IMR-90 (cell line): ENCODE measurements around the gene SURF1. TPM values are rescaled to one million over a fixed set of nuclear protein-coding genes. Genes with fewer than 3 reads are reported as not detected.

Source experiments
- ATAC-seq: fragments of 200-7000 bp; cut with Tn5 transposase; 2 replicates; pipeline ENCODE4 v1.9.1; 2020; ENCODE audit warnings: low read depth, mild to moderate bottlenecking, moderate library complexity
- BruUV-seq: library from RNA; stranded (reverse); fragments of 400-500 nt; replicated peaks from 2 replicates; lab custom pipeline; 2021; lab: Mats Ljungman, UMichigan
- CTCF ChIA-PET: fragments of 300-600 bp; formaldehyde crosslinking; extraction: SDS; loops from one replicate; lab custom pipeline; 2021; ENCODE audit warnings: antibody characterized with exemption; lab: Yijun Ruan, JAX
- POLR2A ChIA-PET: fragments of 300-600 bp; sonication (Branson Sonifier 250); formaldehyde crosslinking; loops from one replicate; lab custom pipeline; 2022; ENCODE audit warnings: antibody characterized with exemption; ENCODE audit not compliant: unreplicated experiment; lab: Charles Lee
- DNase-seq: peaks from one replicate; pipeline ENCODE4 v3.0.0; 2013
- H2AFZ ChIP-seq: replicated peaks from 2 replicates; pipeline ENCODE3; 2013; ENCODE audit warnings: low read length, mild to moderate bottlenecking; ENCODE audit not compliant: poor library complexity
- H2AK5ac ChIP-seq: 2 replicates; pipeline ENCODE4 v1.6.1; 2013; ENCODE audit warnings: low read depth, low read length, inconsistent platforms
- H2AK9ac ChIP-seq: replicated peaks from 2 replicates; pipeline ENCODE3; 2013; ENCODE audit warnings: mild to moderate bottlenecking, low read depth, low read length, moderate library complexity; ENCODE audit not compliant: poor library complexity
- H2BK120ac ChIP-seq: 2 replicates; pipeline ENCODE4 v1.6.1; 2013; ENCODE audit warnings: low read depth, low read length, inconsistent platforms
- H2BK15ac ChIP-seq: 3 replicates; pipeline ENCODE4 v1.6.1; 2013; ENCODE audit warnings: low read depth, low read length, inconsistent platforms
- H2BK20ac ChIP-seq: 2 replicates; pipeline ENCODE4 v1.6.1; 2013; ENCODE audit warnings: low read depth, mild to moderate bottlenecking, inconsistent platforms, low read length, moderate library complexity
- H2BK5ac ChIP-seq: 2 replicates; pipeline ENCODE4 v1.6.1; 2013; ENCODE audit warnings: mild to moderate bottlenecking, low read depth, low read length, inconsistent platforms; ENCODE audit not compliant: poor library complexity, severe bottlenecking
- H3K14ac ChIP-seq: replicated peaks from 2 replicates; pipeline ENCODE4 v1.6.1; 2013; ENCODE audit warnings: low read depth, low read length, inconsistent platforms
- H3K18ac ChIP-seq: 2 replicates; pipeline ENCODE4 v1.6.1; 2013; ENCODE audit warnings: low read depth, low read length, control low read depth
- H3K23ac ChIP-seq: 2 replicates; pipeline ENCODE4 v1.6.1; 2013; ENCODE audit warnings: low read depth, low read length, inconsistent platforms
- H3K27ac ChIP-seq: 2 replicates; pipeline ENCODE4 v1.5.1; 2013; ENCODE audit warnings: mild to moderate bottlenecking, control low read depth, low read length; ENCODE audit not compliant: insufficient read depth
- H3K27me3 ChIP-seq: 2 replicates; pipeline ENCODE4 v1.6.1; 2013; ENCODE audit warnings: low read length; ENCODE audit not compliant: control insufficient read depth, insufficient read depth
- H3K36me3 ChIP-seq: 2 replicates; pipeline ENCODE4 v1.6.1; 2013; ENCODE audit warnings: low read length, mixed read lengths; ENCODE audit not compliant: control insufficient read depth, insufficient read depth
- H3K4ac ChIP-seq: 2 replicates; pipeline ENCODE4 v1.6.1; 2013; ENCODE audit warnings: low read depth, low read length, inconsistent platforms
- H3K4me1 ChIP-seq: 2 replicates; pipeline ENCODE4 v1.6.1; 2013; ENCODE audit warnings: low read length, mixed read lengths; ENCODE audit not compliant: control insufficient read depth, insufficient read depth
- H3K4me2 ChIP-seq: 2 replicates; pipeline ENCODE4 v1.6.1; 2013; ENCODE audit warnings: low read depth, mild to moderate bottlenecking, control low read depth, low read length, moderate library complexity
- H3K4me3 ChIP-seq: 2 replicates; pipeline ENCODE4 v1.5.1; 2013; ENCODE audit warnings: low read depth, mild to moderate bottlenecking, control low read depth, low read length, moderate library complexity; ENCODE audit not compliant: insufficient read depth
- H3K56ac ChIP-seq: 2 replicates; pipeline ENCODE4 v1.6.1; 2013; ENCODE audit warnings: low read length, inconsistent platforms; ENCODE audit not compliant: insufficient read depth; ENCODE audit errors: extremely low read depth
- H3K79me1 ChIP-seq, 2 experiments: 2 replicates each; pipeline ENCODE4 v1.6.1; 2013; ENCODE audit warnings: low read length in 2 of 2, inconsistent platforms in 1 of 2, low read depth in 1 of 2
- H3K9ac ChIP-seq: 2 replicates; pipeline ENCODE4 v1.6.1; 2013; ENCODE audit warnings: low read depth, low read length, control low read depth
- H3K9me1 ChIP-seq: 2 replicates; pipeline ENCODE4 v1.6.1; 2013; ENCODE audit warnings: low read length, inconsistent platforms; ENCODE audit not compliant: insufficient read depth
- H3K9me3 ChIP-seq: 2 replicates; pipeline ENCODE4 v1.6.1; 2013; ENCODE audit warnings: low read length; ENCODE audit not compliant: control insufficient read depth, insufficient read depth
- H4K20me1 ChIP-seq: 2 replicates; pipeline ENCODE4 v1.6.1; 2013; ENCODE audit warnings: low read length, inconsistent platforms; ENCODE audit not compliant: insufficient read depth
- H4K5ac ChIP-seq: 2 replicates; pipeline ENCODE4 v1.6.1; 2013; ENCODE audit warnings: mild to moderate bottlenecking, low read depth, low read length, control low read depth
- H4K8ac ChIP-seq, 2 experiments: 2 replicates each; pipeline ENCODE4 v1.6.1; 2013; ENCODE audit warnings: low read depth in 2 of 2, low read length in 2 of 2, control low read depth in 1 of 2, inconsistent platforms in 1 of 2
- H4K91ac ChIP-seq: 2 replicates; pipeline ENCODE4 v1.6.1; 2013; ENCODE audit warnings: low read depth, low read length, inconsistent platforms; ENCODE audit not compliant: insufficient read depth
- BHLHE40 ChIP-seq: fragments of 150-350 bp; IDR thresholded peaks from 2 replicates; pipeline ENCODE4 v1.6.1; 2016; ENCODE audit warnings: mild to moderate bottlenecking, low read depth, low read length
- CHD1 ChIP-seq: IDR thresholded peaks from 2 replicates; pipeline ENCODE4 v1.6.1; 2012; ENCODE audit warnings: low read depth, low read length, improper control_type of control experiment
- CTCF ChIP-seq: conservative IDR thresholded peaks from 2 replicates; pipeline ENCODE4 v1.5.1; 2012; ENCODE audit warnings: mild to moderate bottlenecking, low read depth, low read length, improper control_type of control experiment
- FOS ChIP-seq: fragments of 150-350 bp; IDR thresholded peaks from 2 replicates; pipeline ENCODE4 v1.6.1; 2016; ENCODE audit warnings: low read depth, low read length
- MAFK ChIP-seq: IDR thresholded peaks from 2 replicates; pipeline ENCODE4 v1.6.1; 2012; ENCODE audit warnings: low read depth, low read length, improper control_type of control experiment
- MXI1 ChIP-seq: IDR thresholded peaks from 2 replicates; pipeline ENCODE4 v1.6.1; 2012; ENCODE audit warnings: low read depth, mild to moderate bottlenecking, low read length, moderate library complexity, borderline replicate concordance
- POLR2A ChIP-seq: IDR thresholded peaks from 2 replicates; pipeline ENCODE4 v1.6.1; 2012; ENCODE audit warnings: mild to moderate bottlenecking, low read depth, low read length
- RCOR1 ChIP-seq: IDR thresholded peaks from 2 replicates; pipeline ENCODE4 v1.6.1; 2012; ENCODE audit warnings: mild to moderate bottlenecking, low read length, improper control_type of control experiment; ENCODE audit not compliant: insufficient replicate concordance
- SMC3 ChIP-seq: fragments of 150-350 bp; IDR thresholded peaks from 2 replicates; pipeline ENCODE4 v1.6.1; 2016; ENCODE audit warnings: low read depth, mild to moderate bottlenecking, antibody characterized with exemption, low read length, moderate library complexity
- USF2 ChIP-seq: fragments of 150-350 bp; IDR thresholded peaks from 2 replicates; pipeline ENCODE4 v1.6.1; 2017; ENCODE audit warnings: mild to moderate bottlenecking, antibody characterized with exemption, low read length, low read depth
- WGBS, 2 experiments: methylation state at CpG; one replicate each; pipeline versions ENCODE4 v1.1.5 to v1.1.7; 2013; ENCODE audit warnings: missing lambda C conversion rate in 2 of 2; ENCODE audit not compliant: insufficient read length in 1 of 2; ENCODE audit errors: extremely low coverage in 2 of 2; 5-methylcytosine and 5-hydroxymethylcytosine counted together
- dilution Hi-C: fragments of 300-500 bp; cut with HindIII; formaldehyde crosslinking; loops from one replicate; pipeline ENCODE4 v1.14.3; 2018; ENCODE audit warnings: low sequenced_read_pairs; ENCODE audit not compliant: unreplicated experiment
- in situ Hi-C: fragments of 300-500 bp; cut with MboI; formaldehyde crosslinking; loops from 3 replicates; pipeline ENCODE4 v1.14.3; 2019; ENCODE audit warnings: low sequenced_read_pairs, inconsistent platforms, mixed read lengths
- intact Hi-C: fragments of 100-400 bp; cut with micrococcal nuclease; formaldehyde crosslinking; loops from 2 replicates; pipeline ENCODE4 v1.10.0; 2022
- polyA plus RNA-seq, 3 experiments: library from polyadenylated mRNA; depleted of rRNA; stranded (reverse); fragments of >200 nt; gene quantifications; 2 replicates each; pipeline ENCODE4 v1.2.3, GENCODE V29; 2012; ENCODE audit warnings: low replicate concordance in 1 of 3
- total RNA-seq: library from RNA; depleted of rRNA; stranded (reverse); fragments of >200 nt; gene quantifications from 2 replicates; pipeline ENCODE4 v1.2.3, GENCODE V29; 2012
- TF ChIP-seq, protein P1 (sequence below): fragments of 150-350 bp; IDR thresholded peaks from 2 replicates; pipeline ENCODE4 v1.6.1; 2016; ENCODE audit warnings: low read depth, mild to moderate bottlenecking, low read length, moderate library complexity, borderline replicate concordance

Gene SURF1
- total and polyA plus RNA-seq, 2 of the 4 experiments (the other 2 are of a cell fraction): 15.1 to 24.5 TPM

DNA sequence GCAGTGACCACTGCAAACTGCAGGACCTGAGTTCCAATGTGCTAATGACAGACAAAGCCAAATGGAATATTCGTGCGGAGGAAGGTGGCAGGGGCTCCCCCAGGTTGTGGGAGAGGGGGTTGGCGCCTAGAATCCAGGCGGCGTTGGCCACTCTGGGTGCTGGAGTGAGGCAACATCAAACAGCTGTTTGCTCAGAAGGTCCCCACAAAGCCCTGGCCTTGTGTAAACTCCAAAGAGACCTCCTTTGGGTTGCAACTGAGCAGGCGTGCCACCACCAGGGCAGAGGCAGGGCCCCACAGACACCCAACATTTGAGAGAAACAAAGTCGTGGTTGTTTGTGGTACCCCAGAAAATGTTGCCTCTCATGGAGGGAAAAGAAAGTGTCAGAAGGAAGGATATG lies 34.4 kb upstream of the SURF1 start:
- no peak overlapping the region for H3K4me2 ChIP-seq
- in situ Hi-C loops: no loop called here

More for the DNA sequence above, 34.4 kb upstream of the SURF1 start:
- intact Hi-C loops: no loop called here
- no peak overlapping the region for H2BK120ac ChIP-seq
- 40% methylated on average over 1 of the region's 7 CpGs; no CpG with 5 or more reads in 1 of the 2 experiments for WGBS, 2 experiments
- H2BK20ac ChIP-seq: no peak overlapping the region
- H3K9me3 ChIP-seq: no peaks in the 10 kb centered on the region
- H4K5ac ChIP-seq: no peak overlapping the region
- peaks cover 26% of the 10 kb centered on the region for H3K27me3 ChIP-seq
- TF ChIP-seq MAFK: no peak
- no peak for TF ChIP-seq POLR2A
- TF ChIP-seq, protein P1, sequence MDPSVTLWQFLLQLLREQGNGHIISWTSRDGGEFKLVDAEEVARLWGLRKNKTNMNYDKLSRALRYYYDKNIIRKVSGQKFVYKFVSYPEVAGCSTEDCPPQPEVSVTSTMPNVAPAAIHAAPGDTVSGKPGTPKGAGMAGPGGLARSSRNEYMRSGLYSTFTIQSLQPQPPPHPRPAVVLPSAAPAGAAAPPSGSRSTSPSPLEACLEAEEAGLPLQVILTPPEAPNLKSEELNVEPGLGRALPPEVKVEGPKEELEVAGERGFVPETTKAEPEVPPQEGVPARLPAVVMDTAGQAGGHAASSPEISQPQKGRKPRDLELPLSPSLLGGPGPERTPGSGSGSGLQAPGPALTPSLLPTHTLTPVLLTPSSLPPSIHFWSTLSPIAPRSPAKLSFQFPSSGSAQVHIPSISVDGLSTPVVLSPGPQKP: no peak
- TF ChIP-seq FOS: no peak
- no peak for TF ChIP-seq BHLHE40
- TF ChIP-seq USF2: no peak
- no peak for TF ChIP-seq CHD1
- no peak for TF ChIP-seq MXI1
- TF ChIP-seq CTCF: no peak
- TF ChIP-seq RCOR1: no peak
- TF ChIP-seq SMC3: no peak
- ATAC-seq (no peak), DNase-seq (no peak)
- dilution Hi-C loops: no loop called here
- ChIA-PET CTCF (no interaction called here), POLR2A (no interaction called here)
- no peaks in the 10 kb centered on the region for H3K9me1 ChIP-seq
- no peaks in the 10 kb centered on the region for H3K36me3 ChIP-seq
- H2AK9ac ChIP-seq: no peak overlapping the region
- BruUV-seq: no TSS peak
- no peak overlapping the region for H3K14ac ChIP-seq
- no peak overlapping the region for H3K23ac ChIP-seq
- H4K20me1 ChIP-seq: no peaks in the 10 kb centered on the region; the same call in 1 of the 2 replicates
- no peak overlapping the region for H3K4ac ChIP-seq
- no peaks in the 10 kb centered on the region for H3K79me1 ChIP-seq
- H2AK5ac ChIP-seq: no peak overlapping the region
- H4K91ac ChIP-seq: no peak overlapping the region
- no peak overlapping the region for H3K9ac ChIP-seq
- H4K8ac ChIP-seq: no peak overlapping the region
- H3K4me3 ChIP-seq: no peak overlapping the region
- H3K18ac ChIP-seq: no peak overlapping the region
- H3K4me1 ChIP-seq: no peaks in the 10 kb centered on the region
- H2BK5ac ChIP-seq: no peak overlapping the region
- no peak overlapping the region for H3K56ac ChIP-seq
- H2AFZ ChIP-seq: no peak overlapping the region
- no peak overlapping the region for H3K27ac ChIP-seq
- no peak overlapping the region for H2BK15ac ChIP-seq
